H9 (cell line): ENCODE measurements around the gene ADGRB3. TPM values are rescaled to one million over a fixed set of nuclear protein-coding genes. Genes with fewer than 3 reads are reported as not detected.

Source experiments
- DNase-seq: peaks from one replicate; pipeline ENCODE4 v3.0.0-alpha.2; 2017
- H2AFZ ChIP-seq: one replicate; pipeline ENCODE4 v1.6.1; 2013; ENCODE audit warnings: mild to moderate bottlenecking, low read length, control low read depth, moderate library complexity
- H2AK5ac ChIP-seq: 2 replicates; pipeline ENCODE4 v1.6.1; 2013; ENCODE audit warnings: low read length, control low read depth, mixed read lengths; ENCODE audit not compliant: insufficient read length
- H2BK120ac ChIP-seq: one replicate; pipeline ENCODE4 v1.6.1; 2013; ENCODE audit warnings: low read depth, mild to moderate bottlenecking, low read length, control low read depth, inconsistent platforms; ENCODE audit not compliant: poor library complexity, severe bottlenecking
- H2BK12ac ChIP-seq: 2 replicates; pipeline ENCODE4 v1.6.1; 2013; ENCODE audit warnings: low read length, control low read depth, mixed read lengths, low read depth; ENCODE audit not compliant: insufficient read length
- H2BK15ac ChIP-seq: 2 replicates; pipeline ENCODE4 v1.6.1; 2013; ENCODE audit warnings: low read depth, low read length, control low read depth
- H2BK20ac ChIP-seq: one replicate; pipeline ENCODE4 v1.6.1; 2013; ENCODE audit warnings: low read depth, mild to moderate bottlenecking, low read length, control low read depth, inconsistent platforms; ENCODE audit not compliant: poor library complexity, severe bottlenecking
- H2BK5ac ChIP-seq: 2 replicates; pipeline ENCODE4 v1.6.1; 2013; ENCODE audit warnings: low read length, control low read depth, mixed read lengths; ENCODE audit not compliant: insufficient read length
- H3K14ac ChIP-seq: 2 replicates; pipeline ENCODE4 v1.6.1; 2013; ENCODE audit warnings: low read length, control low read depth; ENCODE audit not compliant: insufficient read depth
- H3K18ac ChIP-seq: 2 replicates; pipeline ENCODE4 v1.6.1; 2013; ENCODE audit warnings: low read depth, mild to moderate bottlenecking, mixed read lengths, low read length, control low read depth; ENCODE audit not compliant: insufficient read length
- H3K23ac ChIP-seq: 2 replicates; pipeline ENCODE4 v1.6.1; 2013; ENCODE audit warnings: low read length, control low read depth, mixed read lengths, low read depth; ENCODE audit not compliant: insufficient read length
- H3K23me2 ChIP-seq: 2 replicates; pipeline ENCODE4 v1.6.1; 2013; ENCODE audit warnings: low read depth, mild to moderate bottlenecking, mixed read lengths, low read length, control low read depth; ENCODE audit not compliant: insufficient read length, poor library complexity, severe bottlenecking
- H3K27ac ChIP-seq: 2 replicates; pipeline ENCODE4 v1.5.1; 2013; ENCODE audit warnings: low read length, control low read depth, mixed read lengths, low read depth; ENCODE audit not compliant: insufficient read length
- H3K27me3 ChIP-seq: 2 replicates; pipeline ENCODE4 v1.6.1; 2013; ENCODE audit warnings: low read length, control low read depth, inconsistent platforms; ENCODE audit not compliant: insufficient read depth
- H3K4ac ChIP-seq: 2 replicates; pipeline ENCODE4 v1.6.1; 2013; ENCODE audit warnings: low read depth, mild to moderate bottlenecking, control low read depth, inconsistent platforms, low read length, moderate library complexity
- H3K4me1 ChIP-seq: 2 replicates; pipeline ENCODE4 v1.6.1; 2013; ENCODE audit warnings: low read length, control low read depth, inconsistent platforms; ENCODE audit not compliant: insufficient read depth
- H3K4me2 ChIP-seq: 2 replicates; pipeline ENCODE4 v1.6.1; 2013; ENCODE audit warnings: low read length, control low read depth, mixed read lengths; ENCODE audit not compliant: insufficient read length, insufficient read depth
- H3K56ac ChIP-seq: 2 replicates; pipeline ENCODE4 v1.6.1; 2013; ENCODE audit warnings: low read depth, mild to moderate bottlenecking, mixed read lengths, low read length, control low read depth; ENCODE audit not compliant: insufficient read length
- H3K79me1 ChIP-seq: 2 replicates; pipeline ENCODE4 v1.6.1; 2013; ENCODE audit warnings: low read depth, mild to moderate bottlenecking, moderate library complexity, low read length, control low read depth, inconsistent platforms; ENCODE audit not compliant: insufficient read depth, poor library complexity, severe bottlenecking
- H3K79me2 ChIP-seq: 2 replicates; pipeline ENCODE4 v1.6.1; 2013; ENCODE audit warnings: low read length, control low read depth, inconsistent platforms; ENCODE audit not compliant: insufficient read depth
- H3K9ac ChIP-seq: 2 replicates; pipeline ENCODE4 v1.6.1; 2013; ENCODE audit warnings: low read length, control low read depth, mixed read lengths; ENCODE audit not compliant: insufficient read length; ENCODE audit errors: extremely low read depth
- H3K9me3 ChIP-seq: one replicate; pipeline ENCODE4 v1.6.1; 2013; ENCODE audit warnings: low read depth, low read length, inconsistent platforms; ENCODE audit not compliant: control insufficient read depth
- H3T11ph ChIP-seq: one replicate; pipeline ENCODE4 v1.6.1; 2013; ENCODE audit warnings: mild to moderate bottlenecking, low read length, control low read depth, inconsistent platforms
- H4K20me1 ChIP-seq: one replicate; pipeline ENCODE4 v1.6.1; 2013; ENCODE audit not compliant: control insufficient read depth, insufficient read length, insufficient read depth
- H4K5ac ChIP-seq: 2 replicates; pipeline ENCODE4 v1.6.1; 2013; ENCODE audit warnings: low read depth, mild to moderate bottlenecking, mixed read lengths, low read length, control low read depth; ENCODE audit not compliant: insufficient read length
- H4K8ac ChIP-seq: replicated peaks from 2 replicates; pipeline ENCODE4 v1.6.1; 2013; ENCODE audit warnings: low read length, control low read depth, mixed read lengths, low read depth; ENCODE audit not compliant: insufficient read length
- H4K91ac ChIP-seq: 2 replicates; pipeline ENCODE4 v1.6.1; 2013; ENCODE audit warnings: low read depth, mild to moderate bottlenecking, moderate library complexity, mixed read lengths, low read length, control low read depth; ENCODE audit not compliant: insufficient read length
- H3K27ac Mint-ChIP-seq, 3 experiments: 2 replicates in 2 of 3; 3 replicates in 1 of 3; pipeline ENCODE4 v1.8.0; 2020 to 2021; ENCODE audit warnings: mixed read lengths in 3 of 3, mild to moderate bottlenecking in 1 of 3, moderate library complexity in 1 of 3
- H3K27me3 Mint-ChIP-seq: 2 replicates; pipeline ENCODE4 v1.8.0; 2021; ENCODE audit warnings: low read depth, mild to moderate bottlenecking, moderate library complexity, mixed read lengths
- H3K36me3 Mint-ChIP-seq, 3 experiments: 2 replicates in 2 of 3; 3 replicates in 1 of 3; pipeline ENCODE4 v1.8.0; 2020 to 2021; ENCODE audit warnings: low read depth in 3 of 3, mixed read lengths in 3 of 3; ENCODE audit not compliant: insufficient read depth in 1 of 3
- H3K4me1 Mint-ChIP-seq, 2 experiments: 2 replicates each; pipeline ENCODE4 v1.8.0; 2020; ENCODE audit warnings: mixed read lengths in 2 of 2
- H3K4me3 Mint-ChIP-seq, 2 experiments: 2 replicates in 1 of 2; 3 replicates in 1 of 2; pipeline ENCODE4 v1.8.0; 2020 to 2021; ENCODE audit warnings: mild to moderate bottlenecking in 2 of 2, mixed read lengths in 2 of 2, moderate library complexity in 1 of 2
- H3K9me3 Mint-ChIP-seq, 2 experiments: 2 replicates in 1 of 2; 3 replicates in 1 of 2; pipeline ENCODE4 v1.8.0; 2020; ENCODE audit warnings: mild to moderate bottlenecking in 2 of 2, mixed read lengths in 2 of 2, moderate library complexity in 1 of 2
- WGBS: extraction: QIAGEN DNeasy Blood & Tissue Kit; methylation state at CpG from one replicate; pipeline ENCODE4 v1.1.7; 2013; ENCODE audit warnings: missing lambda C conversion rate, low lambda C conversion rate, mixed read lengths; ENCODE audit not compliant: insufficient read length; ENCODE audit errors: extremely low coverage; 5-methylcytosine and 5-hydroxymethylcytosine counted together
- total RNA-seq: library from RNA; stranded (reverse); gene quantifications from 2 replicates; pipeline ENCODE4 v1.2.1, GENCODE V29; 2021
- TF ChIP-seq, protein P1 (sequence below): fragments of 200-600 bp; sonication (generic); conservative IDR thresholded peaks from 3 replicates; pipeline ENCODE4 v1.8.0; 2021; ENCODE audit warnings: antibody characterized with exemption, mild to moderate bottlenecking

ADGRB3 gene
- total RNA-seq, 1 experiment from 2014 or later: 0.37 TPM

DNA sequence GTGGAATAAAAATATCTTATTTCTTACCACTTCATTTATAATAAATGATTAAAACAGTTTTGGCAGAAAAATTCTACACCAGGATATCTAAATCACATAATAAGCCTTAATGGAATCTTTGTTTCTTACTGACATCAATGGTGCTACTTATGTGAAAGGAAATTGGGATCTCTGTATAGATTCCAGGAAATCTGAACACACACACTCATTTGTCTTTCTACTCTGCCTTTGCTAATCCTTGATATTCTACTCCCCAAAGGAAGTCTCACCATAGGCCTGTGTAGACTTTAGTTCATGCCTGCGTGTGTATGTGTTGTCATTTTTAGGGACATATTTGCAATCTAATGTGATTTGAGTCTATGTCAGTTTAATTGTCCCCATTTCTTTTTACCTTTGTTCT lies 7.9 kb downstream of the ADGRB3 start:
- H3K14ac ChIP-seq: no peak overlapping the region
- no peak overlapping the region for H2BK15ac ChIP-seq
- H3K27ac ChIP-seq: no peak overlapping the region
- H3K9me3 ChIP-seq: no peaks in the 10 kb centered on the region
- Mint-ChIP-seq H3K27me3 (peaks cover 33% of the 10 kb centered on the region), H3K9me3 (no peaks in the 10 kb centered on the region; a peak in 1 of 5 replicates), H3K4me1 (peaks cover 18 to 19% of the 10 kb centered on the region in 2 experiments), H3K27ac (no peak overlapping the region), H3K36me3 (no peaks in the 10 kb centered on the region), H3K4me3 (no peak overlapping the region)
- no peak overlapping the region for H4K5ac ChIP-seq
- no peak overlapping the region for H3T11ph ChIP-seq
- H4K20me1 ChIP-seq: no peaks in the 10 kb centered on the region
- no peaks in the 10 kb centered on the region for H3K79me1 ChIP-seq
- no peaks in the 10 kb centered on the region for H3K79me2 ChIP-seq
- peaks cover 6% of the 10 kb centered on the region; the same call in 1 of the 2 replicates for H3K4me1 ChIP-seq
- H3K27me3 ChIP-seq: peaks cover 4% of the 10 kb centered on the region; the same call in 1 of the 2 replicates
- TF ChIP-seq, protein P1, sequence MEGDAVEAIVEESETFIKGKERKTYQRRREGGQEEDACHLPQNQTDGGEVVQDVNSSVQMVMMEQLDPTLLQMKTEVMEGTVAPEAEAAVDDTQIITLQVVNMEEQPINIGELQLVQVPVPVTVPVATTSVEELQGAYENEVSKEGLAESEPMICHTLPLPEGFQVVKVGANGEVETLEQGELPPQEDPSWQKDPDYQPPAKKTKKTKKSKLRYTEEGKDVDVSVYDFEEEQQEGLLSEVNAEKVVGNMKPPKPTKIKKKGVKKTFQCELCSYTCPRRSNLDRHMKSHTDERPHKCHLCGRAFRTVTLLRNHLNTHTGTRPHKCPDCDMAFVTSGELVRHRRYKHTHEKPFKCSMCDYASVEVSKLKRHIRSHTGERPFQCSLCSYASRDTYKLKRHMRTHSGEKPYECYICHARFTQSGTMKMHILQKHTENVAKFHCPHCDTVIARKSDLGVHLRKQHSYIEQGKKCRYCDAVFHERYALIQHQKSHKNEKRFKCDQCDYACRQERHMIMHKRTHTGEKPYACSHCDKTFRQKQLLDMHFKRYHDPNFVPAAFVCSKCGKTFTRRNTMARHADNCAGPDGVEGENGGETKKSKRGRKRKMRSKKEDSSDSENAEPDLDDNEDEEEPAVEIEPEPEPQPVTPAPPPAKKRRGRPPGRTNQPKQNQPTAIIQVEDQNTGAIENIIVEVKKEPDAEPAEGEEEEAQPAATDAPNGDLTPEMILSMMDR: no peak
- no peak overlapping the region for H3K9ac ChIP-seq
- H3K23me2 ChIP-seq: peaks cover 15% of the 10 kb centered on the region
- no peak overlapping the region for H2BK20ac ChIP-seq
- H2AFZ ChIP-seq: no peak overlapping the region
- no peak overlapping the region for H2BK12ac ChIP-seq
- no peak overlapping the region for H2BK5ac ChIP-seq
- no peak overlapping the region for H2BK120ac ChIP-seq
- no CpG with 5 or more reads among the region's 1 CpG for WGBS
- no peak overlapping the region for H3K23ac ChIP-seq
- H3K4me2 ChIP-seq: no peak overlapping the region
- no peak overlapping the region for H4K8ac ChIP-seq
- H3K4ac ChIP-seq: no peak overlapping the region
- H3K18ac ChIP-seq: no peak overlapping the region
- H4K91ac ChIP-seq: no peak overlapping the region
- no peak overlapping the region for H2AK5ac ChIP-seq
- H3K56ac ChIP-seq: no peak overlapping the region
- DNase-seq: no peak
